ENCODE results near the gene NUDT14. TPM values are rescaled to one million over a fixed set of nuclear protein-coding genes. Genes with fewer than 3 reads are reported as not detected.
A peak's percentile ranks its signal among the peaks of the same experiment; 100 is the strongest.

Gene NUDT14
- total RNA-seq, 2 donors from 2014 or later = 10.8 to 15.4 TPM

DNA sequence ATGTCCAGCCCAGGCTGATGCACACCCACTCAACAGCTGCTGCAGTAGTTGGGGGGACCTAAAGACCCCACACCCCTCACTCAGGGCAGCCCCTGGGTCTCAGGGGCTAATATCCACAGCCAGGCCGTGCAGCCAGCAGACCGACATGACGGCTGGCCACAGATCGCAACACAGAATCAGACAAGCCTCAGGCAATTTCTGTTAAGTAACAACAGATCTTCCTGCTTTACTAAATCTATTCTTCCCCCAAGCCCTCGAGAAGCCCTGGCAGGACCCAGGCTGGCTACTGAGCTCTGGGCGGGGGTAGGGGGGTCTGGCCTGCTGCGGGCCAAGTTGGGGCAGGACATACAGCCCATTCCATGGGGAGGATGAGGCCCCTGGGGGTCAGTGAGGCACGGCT lies 28.0 kb upstream of the NUDT14 start:
- ATAC-seq (no peak), DNase-seq (no peak)
- Mint-ChIP-seq H3K27me3 (no peaks in the 10 kb centered on the region), H3K4me3 (no peak overlapping the region), H3K27ac (no peak overlapping the region), H3K4me1 (no peaks in the 10 kb centered on the region), H3K36me3 (ENCODE audit: low read depth) (no peaks in the 10 kb centered on the region)
- H3K9me3 ChIP-seq (ENCODE audit: control insufficient read depth, low read length, poor library complexity, severe bottlenecking) = no peaks in the 10 kb centered on the region

DNA sequence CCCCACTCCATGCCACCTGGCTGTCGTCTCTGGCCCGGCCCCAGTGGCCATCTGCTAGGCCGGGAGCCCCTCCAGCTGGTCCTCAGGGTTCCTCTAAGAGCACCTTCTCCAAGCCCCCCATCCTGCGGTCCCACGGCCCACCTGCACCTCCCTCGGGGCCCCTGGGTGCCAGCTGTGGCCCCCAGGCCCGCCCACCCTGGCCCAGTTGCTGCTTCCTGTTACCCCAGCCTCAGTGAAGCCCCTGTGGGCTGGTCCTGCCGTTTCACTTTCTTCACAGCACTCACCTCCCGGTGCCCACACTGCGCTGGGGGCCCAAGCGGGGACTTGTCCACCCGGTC lies 27.6 kb upstream of the NUDT14 start:
- no peak for ATAC-seq
- H3K9me3 ChIP-seq (ENCODE audit: control insufficient read depth, low read length, poor library complexity, severe bottlenecking) = no peaks in the 10 kb centered on the region
- no peak overlapping the region for H3K27ac Mint-ChIP-seq
- H3K4me1 Mint-ChIP-seq = no peaks in the 10 kb centered on the region
- H3K27me3 Mint-ChIP-seq = no peaks in the 10 kb centered on the region
- H3K36me3 Mint-ChIP-seq (ENCODE audit: low read depth) = no peaks in the 10 kb centered on the region
- DNase-seq = no peak
- H3K4me3 Mint-ChIP-seq = peak overlapping the region; percentile 31

DNA sequence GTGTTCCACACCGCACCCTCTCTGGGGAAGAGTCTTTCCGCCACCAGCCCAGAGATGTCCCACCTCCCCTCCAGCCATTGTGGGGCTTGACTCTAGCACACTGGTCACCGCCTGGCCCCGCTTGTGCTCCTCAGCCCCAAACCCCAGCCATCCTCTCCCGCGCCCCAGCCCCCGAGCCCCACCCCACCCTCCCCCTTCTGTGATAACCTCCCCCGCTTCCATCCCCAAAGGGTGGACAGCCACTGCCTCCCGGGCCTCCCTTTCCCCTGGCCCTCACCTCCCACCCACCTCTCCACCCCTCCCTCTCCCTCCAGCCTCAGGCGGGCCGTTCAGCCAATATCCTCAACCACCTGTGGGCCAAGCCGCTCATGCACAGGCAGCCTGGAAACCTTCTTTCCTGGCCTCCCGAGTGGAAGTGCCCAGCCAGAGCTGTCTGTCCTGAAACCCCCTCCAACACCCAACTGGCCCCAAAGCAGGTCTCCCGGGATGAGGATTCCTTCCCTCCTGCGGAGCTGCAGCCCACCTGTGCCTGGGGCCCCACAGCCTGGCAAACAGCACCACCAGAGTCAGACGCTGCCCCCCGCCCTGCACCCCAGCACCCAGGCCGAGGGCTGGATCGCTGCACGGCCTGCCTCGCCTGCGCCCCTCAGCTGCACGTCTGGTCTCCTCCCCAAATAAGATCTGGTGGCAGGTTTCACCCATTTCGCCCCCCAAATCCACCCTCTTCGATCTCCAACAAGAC lies 27.1 kb upstream of the NUDT14 start:
- DNase-seq (no peak), ATAC-seq (no peak)
- H3K36me3 Mint-ChIP-seq (ENCODE audit: low read depth) = no peaks in the 10 kb centered on the region
- peak overlapping the region; percentile 31 for H3K4me3 Mint-ChIP-seq
- H3K4me1 Mint-ChIP-seq = no peaks in the 10 kb centered on the region
- peak overlapping the region; percentile 32 for H3K27ac Mint-ChIP-seq
- no peaks in the 10 kb centered on the region for H3K9me3 ChIP-seq (ENCODE audit: control insufficient read depth, low read length, poor library complexity, severe bottlenecking)
- H3K27me3 Mint-ChIP-seq = no peaks in the 10 kb centered on the region

DNA sequence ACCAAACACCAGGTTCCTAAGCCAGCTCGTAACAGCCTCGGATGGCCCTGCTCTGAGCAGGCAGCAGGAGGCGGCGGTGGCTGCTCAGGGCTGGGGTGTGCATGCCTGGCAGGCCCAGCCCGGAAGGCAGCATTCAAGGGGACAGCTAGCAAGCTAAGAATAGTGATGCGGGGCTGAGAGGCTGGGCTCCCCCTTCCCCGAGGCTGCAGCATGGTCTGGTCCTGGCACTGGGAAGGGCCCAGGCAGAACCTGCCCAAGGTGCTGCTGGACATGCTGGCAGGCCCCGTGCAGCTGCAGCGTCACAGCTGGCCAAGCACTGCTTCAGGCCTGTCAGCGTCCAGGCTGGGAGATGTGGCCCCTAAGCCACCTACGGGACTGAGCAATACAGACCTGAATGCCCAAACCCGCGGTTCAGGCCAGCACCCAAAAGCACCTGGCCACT lies 26.4 kb upstream of the NUDT14 start:
- H3K9me3 ChIP-seq (ENCODE audit: control insufficient read depth, low read length, poor library complexity, severe bottlenecking) = no peaks in the 10 kb centered on the region
- Mint-ChIP-seq H3K36me3 (ENCODE audit: low read depth) (no peaks in the 10 kb centered on the region), H3K27me3 (no peaks in the 10 kb centered on the region), H3K27ac (peak overlapping the region; percentile 32), H3K4me3 (no peak overlapping the region), H3K4me1 (no peaks in the 10 kb centered on the region)
- DNase-seq (no peak), ATAC-seq (no peak)

DNA sequence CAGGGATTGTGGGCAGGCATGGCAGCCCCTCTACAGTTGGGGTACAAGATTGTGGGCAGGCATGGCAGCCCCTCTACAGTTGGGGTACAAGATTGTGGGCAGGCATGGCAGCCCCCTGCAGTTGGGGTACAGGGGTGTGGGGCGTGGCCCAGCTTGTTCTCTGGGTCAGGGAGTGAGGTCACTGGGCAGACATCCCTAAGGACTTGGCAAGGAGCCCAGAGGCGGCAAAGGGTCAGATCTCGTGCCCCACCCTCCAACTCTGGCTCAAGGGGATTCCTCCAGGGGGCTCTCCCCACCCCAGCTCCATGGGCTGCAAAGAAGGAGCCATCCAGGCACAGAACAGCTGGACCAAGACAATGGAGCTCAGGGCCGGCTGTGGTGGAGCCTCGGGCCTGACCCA lies 25.8 kb upstream of the NUDT14 start:
- DNase-seq (no peak), ATAC-seq (no peak)
- H3K27ac Mint-ChIP-seq = peak overlapping the region; percentile 32
- H3K4me3 Mint-ChIP-seq = no peak overlapping the region
- H3K36me3 Mint-ChIP-seq (ENCODE audit: low read depth) = no peaks in the 10 kb centered on the region
- H3K27me3 Mint-ChIP-seq = no peaks in the 10 kb centered on the region
- peaks cover 1% of the 10 kb centered on the region for H3K4me1 Mint-ChIP-seq
- no peaks in the 10 kb centered on the region for H3K9me3 ChIP-seq (ENCODE audit: control insufficient read depth, low read length, poor library complexity, severe bottlenecking)

DNA sequence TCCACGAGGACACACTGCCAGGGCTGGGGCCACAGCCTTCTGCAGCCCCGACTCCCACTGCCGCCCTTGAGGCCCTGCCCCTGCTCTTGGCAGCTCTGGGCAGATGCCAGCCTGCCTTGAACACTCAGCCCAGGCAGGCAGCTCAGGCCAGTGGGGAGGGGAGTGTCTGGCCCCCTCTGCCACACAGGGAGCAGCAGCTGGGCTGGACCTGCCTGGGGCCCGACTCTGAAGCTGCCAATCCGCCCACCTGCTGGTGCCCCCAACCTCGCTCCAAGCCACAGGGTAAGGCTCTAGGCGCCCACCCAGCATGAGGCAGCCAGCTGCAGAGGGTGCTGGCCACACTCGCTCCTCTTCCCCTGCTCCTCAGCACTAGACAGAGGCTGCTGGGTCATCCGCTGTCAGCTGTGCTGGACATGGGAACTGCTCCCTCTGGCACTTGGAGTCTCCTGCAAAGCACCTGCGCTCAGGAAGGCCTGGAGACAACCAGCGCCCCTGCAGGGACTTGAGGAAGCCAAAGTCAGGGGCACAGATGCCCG lies 24.6 kb upstream of the NUDT14 start:
- ATAC-seq (no peak), DNase-seq (no peak)
- H3K4me1 Mint-ChIP-seq = peaks cover 5% of the 10 kb centered on the region
- H3K9me3 ChIP-seq (ENCODE audit: control insufficient read depth, low read length, poor library complexity, severe bottlenecking) = no peaks in the 10 kb centered on the region
- H3K36me3 Mint-ChIP-seq (ENCODE audit: low read depth) = no peaks in the 10 kb centered on the region
- no peak overlapping the region for H3K27ac Mint-ChIP-seq
- no peak overlapping the region for H3K4me3 Mint-ChIP-seq
- H3K27me3 Mint-ChIP-seq = no peaks in the 10 kb centered on the region

DNA sequence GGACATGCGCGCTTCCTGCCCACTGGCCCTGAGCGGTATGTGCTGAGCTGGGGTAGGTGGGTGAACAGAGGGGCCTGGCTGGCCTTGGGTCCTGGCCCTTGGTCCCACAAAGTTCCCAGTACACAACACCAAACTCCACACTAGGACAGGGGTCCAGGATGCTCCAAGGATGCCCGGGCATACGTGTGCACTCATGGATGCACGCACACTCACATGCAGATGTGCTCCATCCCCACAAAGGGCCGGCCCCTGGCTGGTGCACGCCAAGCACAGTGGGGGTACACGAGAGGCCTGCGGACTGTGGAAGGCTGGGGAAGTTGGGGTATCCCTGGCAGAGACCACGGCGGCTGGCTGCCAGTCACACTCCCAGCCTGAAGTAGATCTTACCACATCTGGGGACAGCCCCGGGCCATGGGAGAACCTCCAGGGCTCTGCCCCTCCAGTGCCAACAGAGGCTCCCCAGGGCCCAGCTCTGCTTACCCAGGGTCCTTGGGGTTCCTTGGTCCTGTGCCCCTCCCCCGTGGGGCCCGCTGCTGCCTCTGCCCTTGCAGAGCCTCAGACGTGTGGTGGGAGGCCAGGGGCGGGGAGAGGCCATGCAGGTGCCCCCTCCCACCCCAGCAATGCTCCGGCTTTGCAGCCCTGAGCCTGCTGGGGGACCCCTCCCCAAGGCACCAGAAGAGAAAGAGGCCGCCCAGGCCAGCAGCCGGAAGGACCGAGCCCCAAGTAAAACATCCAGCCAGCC lies 24.0 kb upstream of the NUDT14 start:
- no peak overlapping the region for H3K4me3 Mint-ChIP-seq
- no peaks in the 10 kb centered on the region for H3K36me3 Mint-ChIP-seq (ENCODE audit: low read depth)
- peaks cover 3% of the 10 kb centered on the region for H3K27me3 Mint-ChIP-seq
- no peak for DNase-seq
- H3K9me3 ChIP-seq (ENCODE audit: control insufficient read depth, low read length, poor library complexity, severe bottlenecking) = no peaks in the 10 kb centered on the region
- peak; percentile 3 for ATAC-seq
- no peak overlapping the region for H3K27ac Mint-ChIP-seq
- peaks cover 5% of the 10 kb centered on the region for H3K4me1 Mint-ChIP-seq

DNA sequence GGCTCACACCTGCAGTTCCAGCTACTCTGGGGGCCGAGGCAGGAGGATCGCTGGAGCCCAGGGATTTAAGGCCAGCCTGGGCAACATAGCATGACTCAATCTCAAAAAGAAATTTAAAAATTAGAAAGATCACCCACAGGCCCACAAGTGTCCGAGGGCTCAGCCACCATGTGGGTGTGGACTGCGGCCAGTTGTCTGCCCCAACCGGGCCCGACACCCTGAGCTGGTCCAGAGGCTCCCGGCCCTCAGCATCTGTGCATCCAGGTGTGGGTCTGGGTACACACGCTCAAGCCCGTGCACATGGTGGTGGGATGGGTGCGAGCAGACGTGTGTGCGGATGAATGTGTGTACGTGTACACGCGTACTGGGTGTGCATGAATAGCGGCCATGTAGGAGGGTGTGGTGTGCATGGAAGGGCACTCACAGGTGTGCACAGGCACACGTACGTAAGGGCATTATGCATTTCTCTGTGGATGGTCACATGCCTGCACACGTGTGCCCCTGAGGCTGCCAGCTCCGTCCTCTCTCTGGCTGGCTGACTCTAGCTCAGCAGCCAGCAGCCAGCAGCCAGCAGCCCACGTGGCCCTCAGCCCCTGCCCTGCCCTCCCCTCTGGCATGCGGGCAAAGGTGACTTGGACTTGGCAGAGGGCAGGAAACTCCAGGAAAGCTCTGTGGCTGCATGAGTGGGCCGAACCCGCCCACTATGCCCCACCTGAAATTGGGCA lies 23.3 kb upstream of the NUDT14 start:
- no peaks in the 10 kb centered on the region for H3K9me3 ChIP-seq (ENCODE audit: control insufficient read depth, low read length, poor library complexity, severe bottlenecking)
- peak; percentile 13 for ATAC-seq
- peaks cover 3% of the 10 kb centered on the region for H3K36me3 Mint-ChIP-seq (ENCODE audit: low read depth)
- peaks cover 10% of the 10 kb centered on the region for H3K27me3 Mint-ChIP-seq
- DNase-seq = no peak
- peaks cover 7% of the 10 kb centered on the region for H3K4me1 Mint-ChIP-seq
- no peak overlapping the region for H3K4me3 Mint-ChIP-seq
- H3K27ac Mint-ChIP-seq = peak overlapping the region; percentile 27

DNA sequence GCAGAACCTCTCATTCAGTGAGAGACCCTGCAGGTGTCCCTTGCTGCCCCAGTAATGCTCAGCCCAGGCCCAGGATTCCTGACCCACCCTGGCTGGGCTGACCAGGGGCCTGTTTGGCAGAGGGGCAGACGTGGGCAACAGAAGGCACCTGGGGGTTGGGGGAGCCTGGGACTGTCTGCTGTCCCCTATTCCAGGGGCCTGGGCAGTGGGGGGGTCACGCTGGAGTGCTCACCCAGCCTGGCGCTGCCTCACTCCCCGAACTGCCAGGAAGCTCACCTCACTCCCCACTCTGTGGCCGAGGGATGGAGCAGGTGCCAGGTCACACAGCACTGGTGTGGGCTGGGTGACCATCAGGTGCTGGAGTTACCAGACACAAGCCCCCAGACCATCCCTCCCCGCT lies 22.6 kb upstream of the NUDT14 start:
- Mint-ChIP-seq H3K4me3 (no peak overlapping the region), H3K36me3 (ENCODE audit: low read depth) (peaks cover 3% of the 10 kb centered on the region), H3K27me3 (peaks cover 17% of the 10 kb centered on the region), H3K27ac (no peak overlapping the region), H3K4me1 (peaks cover 7% of the 10 kb centered on the region)
- ATAC-seq (no peak), DNase-seq (no peak)
- no peaks in the 10 kb centered on the region for H3K9me3 ChIP-seq (ENCODE audit: control insufficient read depth, low read length, poor library complexity, severe bottlenecking)

DNA sequence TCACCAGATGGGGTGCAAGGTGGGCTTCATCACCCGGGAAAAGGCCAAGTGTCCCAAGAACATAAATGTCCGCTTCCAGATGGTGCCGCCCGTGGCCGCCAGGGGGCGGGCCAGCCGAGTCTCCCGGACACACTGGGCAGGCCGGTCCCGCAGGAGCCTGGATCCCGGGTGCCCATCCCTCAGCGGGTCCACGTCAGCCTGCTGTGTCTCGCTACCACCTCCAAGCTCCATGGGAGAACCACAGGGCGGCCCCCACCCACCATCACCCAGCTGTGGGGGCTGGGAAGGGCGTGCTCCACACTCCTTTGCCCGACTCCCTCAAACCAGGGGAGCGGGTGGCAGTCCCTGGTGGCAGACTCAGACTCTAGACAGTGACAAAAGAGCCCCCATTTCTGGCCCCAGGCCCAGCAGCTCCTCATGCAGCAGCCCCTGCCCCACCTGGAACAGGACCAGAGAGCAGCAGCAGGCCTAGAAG lies 22.0 kb upstream of the NUDT14 start:
- H3K9me3 ChIP-seq (ENCODE audit: control insufficient read depth, low read length, poor library complexity, severe bottlenecking) = no peaks in the 10 kb centered on the region
- Mint-ChIP-seq H3K27me3 (peaks cover 23% of the 10 kb centered on the region), H3K27ac (no peak overlapping the region), H3K4me1 (peaks cover 7% of the 10 kb centered on the region), H3K4me3 (no peak overlapping the region), H3K36me3 (ENCODE audit: low read depth) (peaks cover 6% of the 10 kb centered on the region)
- ATAC-seq (peak; percentile 49), DNase-seq (peak; percentile 46 to 60 (median 58))

DNA sequence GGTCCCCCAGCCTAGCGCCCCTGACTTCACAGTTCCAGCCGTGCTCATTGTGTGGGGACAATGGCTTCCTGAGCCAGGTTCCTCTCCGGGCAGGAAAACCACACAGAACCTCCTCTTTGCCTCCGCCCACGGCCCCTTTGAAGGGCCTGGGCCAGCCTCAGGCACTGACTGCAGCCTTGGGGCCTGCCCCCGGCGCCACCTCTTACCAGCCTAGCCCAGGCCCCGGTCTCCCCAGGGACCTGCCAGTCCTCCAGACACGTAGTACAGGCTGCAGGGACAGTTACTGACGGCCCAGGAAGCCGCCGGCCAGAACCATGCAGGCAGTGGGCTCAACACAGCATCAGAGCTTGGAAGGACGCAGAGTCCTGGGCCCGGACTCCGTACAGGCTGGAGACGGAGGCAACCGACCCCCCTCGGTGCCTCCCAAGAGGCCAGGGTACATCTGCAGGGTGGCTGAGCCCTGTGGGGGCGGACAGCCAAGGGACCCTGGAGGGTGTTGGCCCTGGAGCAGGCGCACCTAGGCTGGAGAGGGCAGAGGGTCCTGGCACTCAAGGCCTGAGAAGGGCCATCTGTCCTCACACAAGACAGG lies 20.9 kb upstream of the NUDT14 start:
- no peak overlapping the region for H3K27ac Mint-ChIP-seq
- ATAC-seq (no peak), DNase-seq (no peak)
- H3K4me3 Mint-ChIP-seq = peak overlapping the region; percentile 3
- peaks cover 7% of the 10 kb centered on the region for H3K4me1 Mint-ChIP-seq
- H3K9me3 ChIP-seq (ENCODE audit: control insufficient read depth, low read length, poor library complexity, severe bottlenecking) = no peaks in the 10 kb centered on the region
- H3K27me3 Mint-ChIP-seq = peaks cover 26% of the 10 kb centered on the region
- H3K36me3 Mint-ChIP-seq (ENCODE audit: low read depth) = peaks cover 6% of the 10 kb centered on the region

DNA sequence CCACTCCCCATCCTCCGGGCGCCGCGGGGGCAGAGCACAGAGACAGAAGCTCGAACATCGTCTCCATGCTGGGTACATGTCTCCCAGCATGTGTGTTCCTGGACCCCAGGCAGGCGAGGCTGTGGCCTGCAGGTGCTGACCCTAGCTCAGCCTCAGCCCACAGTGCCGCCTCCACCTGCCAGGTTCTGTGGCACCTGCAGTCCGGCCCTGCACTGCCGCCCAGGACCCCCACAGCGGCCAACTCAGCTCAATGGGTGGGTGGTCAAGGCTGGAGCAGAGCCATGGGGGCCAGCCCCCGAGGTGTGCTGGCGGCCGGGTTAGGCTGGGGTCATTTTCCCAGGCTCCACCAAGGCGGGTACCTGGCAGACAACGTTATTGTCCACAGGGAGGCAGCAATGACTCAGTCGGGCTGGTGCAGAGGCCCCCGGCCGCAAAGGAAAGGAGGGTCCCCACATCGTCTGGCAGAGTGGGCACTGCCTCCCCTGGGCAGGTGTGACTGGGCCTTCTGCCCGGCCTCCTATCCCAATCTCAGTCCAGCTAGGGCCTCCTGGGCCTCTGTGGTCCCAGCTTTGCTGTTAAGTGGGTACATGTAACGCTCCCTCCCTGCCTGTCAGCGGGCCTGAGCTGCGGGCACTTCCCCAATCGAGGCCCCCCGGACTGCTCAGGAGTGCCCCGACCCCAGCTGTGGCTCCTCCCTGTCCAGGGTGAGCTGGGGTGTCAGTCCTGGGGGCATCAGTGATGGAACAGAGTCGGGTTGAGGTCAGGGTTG lies 20.2 kb upstream of the NUDT14 start:
- ATAC-seq (no peak), DNase-seq (no peak)
- Mint-ChIP-seq H3K4me3 (no peak overlapping the region), H3K27me3 (peaks cover 26% of the 10 kb centered on the region), H3K27ac (no peak overlapping the region), H3K4me1 (peaks cover 7% of the 10 kb centered on the region), H3K36me3 (ENCODE audit: low read depth) (peaks cover 6% of the 10 kb centered on the region)
- H3K9me3 ChIP-seq (ENCODE audit: control insufficient read depth, low read length, poor library complexity, severe bottlenecking) = no peaks in the 10 kb centered on the region

All from T-helper 17 cell (primary cell).